Putamen (tissue), 1 donor: ENCODE results near the gene ZNF652.
"Not testable (repeated sequence)": the region's sequence is repeated elsewhere in the genome, so short reads cannot be mapped to it uniquely, and the experiment has no call there.

Experiments used
- DNase-seq: peaks from one replicate; pipeline ENCODE4 v3.0.0-alpha.2; 2016; ENCODE audit warnings: low spot score

The ZNF652 gene

GRCh38 chr17:49315551-49316257 lies 46.3 kb downstream of the ZNF652 start:
- peak; percentile 86 for DNase-seq

DNA sequence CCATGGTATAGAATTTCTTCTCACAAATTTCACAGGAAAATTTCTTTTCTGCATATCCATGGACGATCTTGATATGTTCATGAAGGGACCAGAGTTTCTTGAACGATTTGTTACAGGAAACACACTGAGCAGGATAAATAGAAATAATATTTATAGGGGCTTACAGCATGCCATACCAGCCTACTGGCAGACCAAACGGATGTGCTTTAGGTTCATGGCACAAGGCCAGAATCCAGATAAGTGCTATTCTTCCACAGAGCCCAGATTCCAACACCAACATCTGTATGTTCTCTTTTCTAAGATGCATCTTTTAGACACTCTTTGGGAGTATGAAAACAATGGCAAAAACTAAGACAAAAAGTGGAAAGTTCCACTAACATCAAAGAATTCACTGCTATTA lies 49.3 kb downstream of the ZNF652 start:
- DNase-seq: no peak

DNA sequence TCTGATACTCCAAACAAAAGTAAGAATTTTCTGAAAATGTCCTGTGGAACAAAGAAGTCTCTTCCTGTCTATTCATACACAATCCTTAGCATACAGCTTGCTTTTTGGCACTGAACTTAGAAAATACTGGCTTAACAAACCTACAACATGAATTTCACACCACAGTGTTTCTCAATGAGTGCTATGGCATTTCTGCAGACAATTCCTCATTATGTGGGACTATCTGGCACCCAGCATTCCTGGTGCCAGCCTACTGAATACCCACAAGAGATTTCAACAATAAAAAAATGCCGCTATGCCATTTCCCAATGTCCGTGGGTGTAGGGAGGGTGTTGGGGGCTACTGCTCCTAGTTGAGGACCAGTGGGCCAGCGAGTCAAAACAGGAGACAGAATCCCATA lies 62.1 kb downstream of the ZNF652 start:
- DNase-seq: no peak

DNA sequence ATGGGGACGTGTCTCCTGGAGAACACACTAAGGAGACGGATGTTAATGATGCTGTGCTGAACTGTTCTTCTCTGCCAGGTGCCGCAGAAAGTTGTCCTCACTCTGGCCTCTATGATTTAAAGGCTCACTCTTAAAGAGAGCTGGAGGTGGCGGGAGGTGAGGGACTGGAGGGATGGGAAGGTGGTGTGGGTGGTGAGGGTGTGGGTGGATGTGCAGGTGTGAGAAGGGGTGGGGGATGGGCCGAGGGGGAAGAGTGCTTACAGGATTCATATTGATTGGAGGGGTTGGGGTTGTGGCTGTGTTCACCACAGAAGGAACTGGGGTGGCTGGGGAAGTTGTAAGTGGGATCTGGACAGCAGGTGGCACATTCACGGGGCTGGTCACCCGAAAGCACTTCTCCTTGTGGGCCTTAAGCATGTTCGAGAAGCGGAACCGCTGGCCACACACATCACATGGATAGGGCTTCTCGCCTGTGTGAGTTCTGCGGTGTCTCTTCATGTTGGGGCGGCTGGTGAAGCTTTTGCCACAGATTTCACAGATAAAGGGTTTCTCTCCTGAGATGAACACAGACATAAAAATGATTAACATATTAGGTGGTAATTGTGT lies 63.6 kb downstream of the ZNF652 start:
- DNase-seq: no peak

GRCh38 chr17:49297141-49297540 lies 64.9 kb downstream of the ZNF652 start:
- DNase-seq: no peak

- no peak for DNase-seq
Measured at GRCh38 chr17:49294122-49294521, 67.9 kb downstream of the ZNF652 start.

- DNase-seq: no peak
Measured at GRCh38 chr17:49292901-49293300, 69.1 kb downstream of the ZNF652 start.

DNA sequence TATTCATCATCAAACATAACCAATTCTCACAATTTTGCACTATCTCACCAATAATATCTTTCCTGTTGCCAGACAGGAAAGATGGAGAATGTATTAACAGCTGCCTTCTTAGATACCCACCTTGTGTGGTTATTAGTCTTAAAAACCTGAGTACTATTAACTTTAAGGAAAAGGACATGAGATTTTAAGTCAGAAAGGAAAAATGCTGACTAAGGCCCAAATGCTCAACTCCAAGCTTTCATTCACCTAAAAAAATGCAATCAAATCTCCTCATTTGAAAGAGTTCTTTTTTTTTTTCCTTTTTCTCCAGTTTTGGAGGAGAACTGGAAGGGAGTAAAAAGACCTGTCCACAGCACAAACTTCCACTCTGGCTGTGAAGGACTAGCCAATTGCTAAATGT lies 70.1 kb downstream of the ZNF652 start:
- DNase-seq: no peak

DNA sequence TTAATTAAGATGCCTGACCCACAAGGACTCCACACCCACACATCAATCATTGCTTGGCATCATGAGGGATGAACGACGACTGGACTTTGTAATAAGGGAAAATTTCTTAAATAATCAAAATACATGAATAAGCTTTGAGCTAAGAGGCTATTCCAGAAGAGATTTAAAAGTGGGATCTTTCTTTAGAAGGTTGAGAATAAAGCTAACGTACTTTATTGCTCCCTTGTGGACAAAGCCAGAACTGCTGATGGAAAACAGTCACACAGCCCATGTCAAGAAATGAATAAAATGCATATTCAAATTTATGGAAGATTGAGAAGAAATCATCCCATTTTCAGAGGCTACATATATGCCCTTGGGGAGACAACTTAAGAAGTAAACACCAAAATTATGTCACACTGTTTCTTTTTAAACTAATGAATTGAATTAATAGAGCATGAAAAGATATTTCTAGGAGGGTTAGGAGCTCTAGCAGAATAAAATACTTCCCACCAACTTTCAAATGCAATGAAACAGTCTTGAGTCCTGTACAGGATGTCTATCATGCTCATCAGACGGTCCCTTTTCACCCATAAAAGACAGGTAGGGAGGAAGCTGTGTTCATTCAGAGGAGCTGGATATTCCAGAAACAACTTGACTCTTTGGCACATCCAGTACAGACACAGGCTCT lies 71.2 kb downstream of the ZNF652 start:
- DNase-seq: no peak

- no peak for DNase-seq
Measured at GRCh38 chr17:49288388-49288787, 73.7 kb downstream of the ZNF652 start.

- no peak for DNase-seq
Measured at GRCh38 chr17:49287481-49287880, 74.6 kb downstream of the ZNF652 start.

DNA sequence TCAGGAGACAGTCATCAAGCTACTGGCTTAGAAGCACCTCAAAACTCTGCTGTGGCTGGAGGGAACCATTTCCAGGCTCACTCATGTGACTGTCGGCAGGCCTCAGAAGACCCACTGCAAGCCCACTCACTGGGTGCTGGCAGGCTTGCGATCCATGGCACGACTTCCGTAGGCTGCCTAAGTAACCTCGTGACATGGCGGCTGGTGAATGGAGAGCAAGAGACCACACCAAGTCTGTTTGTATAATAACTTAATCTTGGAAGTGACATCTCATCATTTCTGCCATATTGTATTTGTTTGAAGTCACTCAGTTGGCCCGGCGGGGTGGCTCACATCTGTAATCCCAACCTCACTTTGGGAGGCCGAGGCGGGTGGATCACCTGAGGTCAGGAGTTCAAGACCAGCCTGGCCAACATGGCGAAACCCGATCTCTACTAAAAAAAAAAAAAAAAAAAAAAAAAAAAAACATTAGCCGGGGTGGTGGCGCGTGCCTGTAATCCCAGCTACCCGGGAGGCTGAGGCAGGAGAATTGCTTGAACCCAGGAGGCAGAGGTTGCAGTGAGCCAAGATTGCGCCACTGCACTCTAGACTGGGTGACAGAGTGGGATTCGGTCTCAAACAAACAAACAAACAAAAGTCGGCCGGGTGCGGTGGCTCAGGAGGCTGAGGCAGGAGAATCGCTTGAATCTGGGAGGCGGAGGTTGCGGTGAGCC lies 75.6 kb downstream of the ZNF652 start:
- DNase-seq: not testable (repeated sequence)

GRCh38 chr17:49285716-49286115 lies 76.3 kb downstream of the ZNF652 start:
- no peak for DNase-seq

DNA sequence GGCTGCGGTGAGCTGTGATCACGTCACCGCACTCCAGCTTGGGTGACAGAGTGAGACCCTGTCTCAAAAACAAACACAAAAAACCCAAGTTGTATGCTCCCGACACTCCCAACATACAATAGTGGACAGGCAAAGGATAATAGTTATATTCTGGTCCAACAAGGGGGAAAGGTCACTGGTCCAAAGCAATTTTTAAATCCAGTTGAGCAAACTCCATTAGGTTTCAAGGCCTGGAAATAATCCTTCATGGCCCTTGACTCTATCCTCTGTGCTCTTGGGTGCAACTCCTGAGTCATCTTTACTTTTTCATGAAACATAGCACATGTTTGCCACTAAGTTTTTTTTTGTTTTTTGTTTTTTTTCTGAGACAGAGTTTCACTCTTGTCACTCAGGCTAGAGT lies 81.1 kb downstream of the ZNF652 start:
- no peak for DNase-seq

DNA sequence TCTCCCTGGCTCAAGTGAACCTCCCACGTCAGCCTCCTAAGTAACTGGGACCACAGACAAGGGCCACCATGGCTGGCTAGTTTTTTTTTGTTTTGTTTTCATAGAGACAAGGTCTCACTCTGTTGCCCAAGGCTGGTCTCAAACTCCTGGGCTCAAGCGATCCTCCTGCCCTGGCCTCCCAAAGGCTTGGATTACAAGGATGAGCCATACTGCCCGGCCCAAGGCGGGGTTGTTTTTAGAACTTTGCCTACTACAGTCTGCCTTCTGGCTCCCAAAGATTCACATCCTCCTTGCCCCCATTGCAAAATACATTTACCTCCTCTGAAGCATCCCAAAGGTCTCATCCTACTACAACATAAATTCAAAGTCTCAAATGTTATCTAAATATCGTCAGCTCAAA lies 82.0 kb downstream of the ZNF652 start:
- no peak for DNase-seq

DNA sequence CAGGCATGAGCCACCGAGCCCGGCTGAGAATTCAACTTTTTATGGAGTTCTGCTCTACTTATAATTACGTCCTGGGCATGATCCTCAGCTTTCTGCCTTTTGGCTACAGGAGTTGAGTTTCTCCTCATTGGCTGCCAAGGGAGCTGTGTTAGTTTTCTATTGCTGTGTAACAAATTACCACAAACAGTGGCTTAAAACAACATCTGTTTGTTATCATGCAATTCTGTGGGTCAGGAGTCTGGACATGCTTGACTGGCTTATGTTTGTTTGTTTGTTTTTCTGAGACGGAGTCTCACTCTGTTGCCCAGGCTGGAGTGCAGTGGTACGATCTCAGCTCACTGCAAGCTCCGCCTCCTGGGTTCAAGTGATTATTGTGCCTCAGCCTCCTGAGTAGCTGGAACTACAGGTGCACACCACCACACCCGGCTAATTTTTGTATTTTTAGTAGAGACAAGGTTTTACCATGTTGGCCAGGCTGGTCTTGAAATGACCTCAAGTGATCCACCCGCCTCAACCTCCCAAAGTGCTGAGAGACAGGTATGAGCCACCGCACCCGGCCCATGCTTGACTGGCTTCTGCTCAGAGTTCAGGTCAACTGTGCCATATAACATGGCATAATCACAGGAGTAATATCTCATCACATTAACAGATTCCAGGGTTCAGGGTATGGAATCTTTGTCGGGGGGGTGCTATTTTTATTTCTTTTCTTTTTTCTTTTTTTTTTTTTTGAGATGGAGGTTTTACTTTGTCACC lies 82.6 kb downstream of the ZNF652 start:
- not testable (repeated sequence) for DNase-seq

GRCh38 chr17:49278076-49278475 lies 84.0 kb downstream of the ZNF652 start:
- DNase-seq: no peak

DNA sequence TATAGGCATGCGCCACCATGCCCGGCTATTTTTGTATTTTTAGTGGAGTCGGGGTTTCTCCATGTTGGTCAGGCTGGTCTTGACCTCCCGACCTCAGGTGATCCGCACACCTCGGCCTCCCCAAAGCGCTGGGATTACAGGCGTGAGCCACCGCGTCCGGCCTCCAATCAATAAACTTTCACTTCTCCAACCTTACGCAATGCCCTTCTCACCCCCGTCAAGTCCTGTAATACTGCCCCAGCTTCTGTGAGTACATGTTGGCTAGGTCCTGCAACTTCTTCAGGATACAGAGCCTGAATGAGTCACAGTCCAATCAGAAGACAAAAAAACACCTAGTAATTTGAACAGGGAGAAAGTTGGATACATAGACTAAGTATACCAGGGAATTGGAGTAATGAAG lies 84.4 kb downstream of the ZNF652 start:
- DNase-seq: no peak

GRCh38 chr17:49275981-49276380 lies 86.1 kb downstream of the ZNF652 start:
- DNase-seq: not testable (repeated sequence)

DNA sequence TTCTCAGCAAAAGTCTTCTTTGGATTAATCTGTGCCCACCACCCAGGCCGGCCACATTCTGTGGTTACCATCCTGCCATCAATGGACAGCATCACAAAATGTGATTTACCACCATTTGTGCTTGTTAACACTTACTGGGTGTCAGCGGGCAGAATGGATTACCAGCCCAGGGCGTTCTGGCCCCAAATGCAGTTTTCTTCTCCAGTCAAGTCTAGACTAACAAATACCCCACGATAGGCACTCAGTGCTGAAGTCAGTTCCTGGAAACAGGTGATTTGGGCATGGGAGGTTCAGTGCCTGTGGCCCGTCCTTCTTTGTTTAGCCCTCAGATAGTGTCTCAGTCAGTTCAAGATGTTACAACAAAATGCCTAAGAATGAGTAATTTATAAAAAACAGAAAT lies 92.7 kb downstream of the ZNF652 start:
- DNase-seq: no peak

DNA sequence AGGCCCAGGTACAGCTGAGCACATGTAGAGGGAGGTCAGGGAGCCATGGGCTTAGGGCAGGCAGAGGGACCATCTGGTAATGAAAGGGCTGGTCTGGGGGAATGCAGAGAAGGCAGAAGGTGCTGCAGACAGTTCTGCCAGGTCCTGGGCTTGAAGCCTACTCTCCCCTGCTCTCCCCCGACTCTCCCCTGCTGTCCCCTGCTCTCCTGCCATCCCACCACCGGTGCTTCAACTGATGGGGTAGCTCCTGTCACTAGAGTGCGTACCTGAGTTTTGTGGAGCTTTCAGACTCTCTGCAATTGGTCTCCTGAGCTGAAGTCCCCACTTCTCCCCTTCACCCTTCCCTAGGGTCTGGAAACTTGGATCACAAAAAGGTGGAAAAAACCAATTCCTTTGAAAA lies 94.1 kb downstream of the ZNF652 start:
- DNase-seq: no peak

GRCh38 chr17:49266233-49266632 lies 95.8 kb downstream of the ZNF652 start:
- DNase-seq: no peak
